Bronchial epithelial cell (primary cell): Measurements from ENCODE around the gene ZKSCAN8. TPM values are rescaled to one million over a fixed set of nuclear protein-coding genes. Genes with fewer than 3 reads are reported as not detected.
"Not testable (repeated sequence)": the region's sequence is repeated elsewhere in the genome, so short reads cannot be mapped to it uniquely, and the experiment has no call there.

ENCODE experiments used
- DNase-seq: peaks from one replicate; pipeline ENCODE4 v3.0.0-alpha.2; 2010; ENCODE audit warnings: low read depth
- FAIRE-seq: peaks from 2 replicates; lab custom pipeline; 2011; peaks lifted over from hg19 to GRCh38; lab: Jason Lieb, UNC
- H3K27me3 ChIP-seq: 2 replicates; pipeline ENCODE4 v1.5.1; 2011; ENCODE audit warnings: low read length; ENCODE audit not compliant: control insufficient read depth, insufficient read depth
- H3K36me3 ChIP-seq: 2 replicates; pipeline ENCODE4 v1.5.1; 2011; ENCODE audit warnings: low read length; ENCODE audit not compliant: control insufficient read depth, insufficient read depth
- H3K4me3 ChIP-seq: 2 replicates; pipeline ENCODE4 v1.5.1; 2011; ENCODE audit warnings: mild to moderate bottlenecking, low read depth, low read length, control low read depth
- total RNA-seq: library from RNA; depleted of rRNA; stranded (reverse); fragments of >200 nt; gene quantifications from 2 replicates; pipeline ENCODE4 v1.2.1, GENCODE V29; 2014
- TF ChIP-seq, protein P1 (sequence below): IDR thresholded peaks from 2 replicates; pipeline ENCODE4 v1.5.1; 2011; ENCODE audit warnings: mild to moderate bottlenecking, moderate library complexity, low read length, control low read depth, inconsistent platforms; ENCODE audit not compliant: insufficient read depth, severe bottlenecking

Gene ZKSCAN8
- total RNA-seq, 1 donor from 2014 or later, result 9.7 TPM

- TF ChIP-seq, protein P1, sequence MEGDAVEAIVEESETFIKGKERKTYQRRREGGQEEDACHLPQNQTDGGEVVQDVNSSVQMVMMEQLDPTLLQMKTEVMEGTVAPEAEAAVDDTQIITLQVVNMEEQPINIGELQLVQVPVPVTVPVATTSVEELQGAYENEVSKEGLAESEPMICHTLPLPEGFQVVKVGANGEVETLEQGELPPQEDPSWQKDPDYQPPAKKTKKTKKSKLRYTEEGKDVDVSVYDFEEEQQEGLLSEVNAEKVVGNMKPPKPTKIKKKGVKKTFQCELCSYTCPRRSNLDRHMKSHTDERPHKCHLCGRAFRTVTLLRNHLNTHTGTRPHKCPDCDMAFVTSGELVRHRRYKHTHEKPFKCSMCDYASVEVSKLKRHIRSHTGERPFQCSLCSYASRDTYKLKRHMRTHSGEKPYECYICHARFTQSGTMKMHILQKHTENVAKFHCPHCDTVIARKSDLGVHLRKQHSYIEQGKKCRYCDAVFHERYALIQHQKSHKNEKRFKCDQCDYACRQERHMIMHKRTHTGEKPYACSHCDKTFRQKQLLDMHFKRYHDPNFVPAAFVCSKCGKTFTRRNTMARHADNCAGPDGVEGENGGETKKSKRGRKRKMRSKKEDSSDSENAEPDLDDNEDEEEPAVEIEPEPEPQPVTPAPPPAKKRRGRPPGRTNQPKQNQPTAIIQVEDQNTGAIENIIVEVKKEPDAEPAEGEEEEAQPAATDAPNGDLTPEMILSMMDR, result no peak
- FAIRE-seq, result no peak
Observed at GRCh38 chr6:28111964-28112363, 29.7 kb upstream of the ZKSCAN8 start.

GRCh38 chr6:28115799-28116198, 25.9 kb upstream of the ZKSCAN8 start:
- DNase-seq (no peak), FAIRE-seq (no peak)
- TF ChIP-seq, protein P1, result no peak
- Histone ChIP-seq H3K4me3 (no peak overlapping the region), H3K27me3 (no peaks in the 10 kb centered on the region), H3K36me3 (no peaks in the 10 kb centered on the region)

More at GRCh38 chr6:28111964-28112363, 29.7 kb upstream of the ZKSCAN8 start:
- Histone ChIP-seq H3K27me3 (no peaks in the 10 kb centered on the region), H3K36me3 (no peaks in the 10 kb centered on the region), H3K4me3 (no peak overlapping the region)
- DNase-seq, result no peak

GRCh38 chr6:28117386-28118050, 24.2 kb upstream of the ZKSCAN8 start:
- no peaks in the 10 kb centered on the region for H3K36me3 ChIP-seq
- no peaks in the 10 kb centered on the region for H3K27me3 ChIP-seq
- FAIRE-seq, result no peak
- H3K4me3 ChIP-seq, result no peak overlapping the region
- TF ChIP-seq, protein P1, result no peak
- no peak for DNase-seq

DNA sequence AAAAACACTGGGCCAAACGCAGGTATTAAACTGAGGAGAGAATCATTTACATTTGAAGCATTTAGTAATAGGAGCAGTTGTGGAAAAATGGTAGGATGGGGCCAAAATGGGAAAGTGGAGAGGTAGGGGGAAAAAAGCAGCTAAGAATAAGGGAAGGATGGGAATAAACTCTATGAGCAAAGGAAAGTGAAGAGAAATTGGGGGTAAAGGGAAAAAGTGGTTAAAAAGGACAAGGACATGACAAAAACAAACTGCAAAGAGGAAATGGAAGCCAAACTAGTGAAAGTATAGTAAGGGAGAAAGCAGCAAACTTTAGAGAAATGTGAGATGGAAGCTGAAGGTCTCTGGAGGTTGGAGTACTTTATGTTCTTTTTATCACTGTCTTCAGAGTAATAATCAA, 23.5 kb upstream of the ZKSCAN8 start:
- no peak for DNase-seq
- TF ChIP-seq, protein P1, result no peak
- FAIRE-seq, result no peak

DNA sequence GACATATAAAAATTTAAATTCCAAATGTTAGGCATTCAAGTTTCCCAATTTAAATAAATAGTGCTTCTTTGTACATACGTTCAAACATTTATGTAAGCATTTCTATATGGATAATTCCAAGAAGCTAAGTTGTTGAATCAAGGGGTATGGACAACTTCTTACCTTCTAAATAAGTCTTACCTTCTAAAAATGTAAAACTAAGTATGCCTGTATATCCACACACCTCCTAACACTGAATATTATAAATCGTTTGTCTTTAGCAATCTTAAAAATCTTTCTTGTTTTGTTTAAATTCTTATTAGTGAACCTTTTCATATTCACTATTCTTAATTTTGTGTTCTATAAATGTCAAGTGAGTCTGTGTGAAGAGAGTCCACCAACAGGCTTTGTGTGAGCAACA, 19.8 kb upstream of the ZKSCAN8 start:
- Histone ChIP-seq H3K36me3 (no peaks in the 10 kb centered on the region), H3K4me3 (no peak overlapping the region), H3K27me3 (no peaks in the 10 kb centered on the region)
- TF ChIP-seq, protein P1, result no peak
- DNase-seq (no peak), FAIRE-seq (no peak)

More for the DNA sequence above, 23.5 kb upstream of the ZKSCAN8 start:
- H3K27me3 ChIP-seq, result no peaks in the 10 kb centered on the region
- H3K4me3 ChIP-seq, result no peak overlapping the region
- H3K36me3 ChIP-seq, result no peaks in the 10 kb centered on the region

GRCh38 chr6:28122283-28122682, 19.4 kb upstream of the ZKSCAN8 start:
- not testable (repeated sequence) for H3K4me3 ChIP-seq, H3K27me3 ChIP-seq, DNase-seq, H3K36me3 ChIP-seq, FAIRE-seq
